AG04449 (cell line): Measurements from ENCODE around the gene STARD8.

ENCODE experiments used
- CTCF ChIA-PET: fragments of 350-600 bp; formaldehyde crosslinking; extraction: SDS; loops from one replicate; lab custom pipeline; 2021; ENCODE audit warnings: antibody characterized with exemption; lab: Yijun Ruan, JAX
- POLR2A ChIA-PET: fragments of 400-600, 350-600 bp; formaldehyde crosslinking; extraction: SDS; loops from one replicate; lab custom pipeline; 2020; ENCODE audit warnings: antibody characterized with exemption, inconsistent platforms; lab: Yijun Ruan, JAX
- DNase-seq: peaks from one replicate; pipeline ENCODE4 v3.0.0-alpha.2; 2010; ENCODE audit warnings: low read depth, low spot score
- H3K4me3 ChIP-seq: 2 replicates; pipeline ENCODE4 v1.5.1; 2011; ENCODE audit warnings: low read depth, mild to moderate bottlenecking, control low read depth, low read length
- CTCF ChIP-seq: IDR thresholded peaks from one replicate; pipeline ENCODE4 v1.5.1; 2011; ENCODE audit warnings: mild to moderate bottlenecking, moderate library complexity, low read length, control low read depth, inconsistent platforms; ENCODE audit not compliant: insufficient read depth; ENCODE audit errors: missing control alignments

STARD8 gene

GRCh38 chrX:68693481-68694434, 46.3 kb downstream of the STARD8 start:
- peak overlapping the region; percentile 58 for H3K4me3 ChIP-seq
- no peak for DNase-seq
- TF ChIP-seq CTCF = no peak
- POLR2A ChIA-PET = no interaction called here
- CTCF ChIA-PET = no interaction called here

- peak overlapping the region; percentile 58 for H3K4me3 ChIP-seq
- no peak for TF ChIP-seq CTCF
- POLR2A ChIA-PET = no interaction called here
- CTCF ChIA-PET = no interaction called here
- no peak for DNase-seq
These were observed 47.2 kb downstream of the STARD8 start for GRCh38 chrX:68694435-68695205.

- POLR2A ChIA-PET = no interaction called here
- no peak for TF ChIP-seq CTCF
- CTCF ChIA-PET = interaction anchor here (0.7 kb wide), 1 partner anchor 15 kb away, joined by 3 read pairs; no protein-coding TSS in a partner anchor
- H3K4me3 ChIP-seq = no peak overlapping the region
- no peak for DNase-seq
These were observed 47.9 kb downstream of the STARD8 start for GRCh38 chrX:68695206-68695845.

- no peak for DNase-seq
- H3K4me3 ChIP-seq = no peak overlapping the region
- CTCF ChIA-PET = no interaction called here
- POLR2A ChIA-PET = no interaction called here
- no peak for TF ChIP-seq CTCF
These were observed 49.0 kb downstream of the STARD8 start for GRCh38 chrX:68696267-68696990.

- ChIA-PET CTCF (no interaction called here), POLR2A (no interaction called here)
- H3K4me3 ChIP-seq = no peak overlapping the region
- no peak for TF ChIP-seq CTCF
- DNase-seq = no peak
These were observed 49.6 kb downstream of the STARD8 start for GRCh38 chrX:68697036-68697435.
